Activated T-cell treated with anti-CD3 and anti-CD28 coated beads for 1 hour (primary cell): ENCODE results near the gene ATF7.

Source experiments
- DNase-seq: peaks from one replicate; pipeline ENCODE4 v3.0.0-alpha.2; 2020; ENCODE audit warnings: low read depth

Gene ATF7

DNA sequence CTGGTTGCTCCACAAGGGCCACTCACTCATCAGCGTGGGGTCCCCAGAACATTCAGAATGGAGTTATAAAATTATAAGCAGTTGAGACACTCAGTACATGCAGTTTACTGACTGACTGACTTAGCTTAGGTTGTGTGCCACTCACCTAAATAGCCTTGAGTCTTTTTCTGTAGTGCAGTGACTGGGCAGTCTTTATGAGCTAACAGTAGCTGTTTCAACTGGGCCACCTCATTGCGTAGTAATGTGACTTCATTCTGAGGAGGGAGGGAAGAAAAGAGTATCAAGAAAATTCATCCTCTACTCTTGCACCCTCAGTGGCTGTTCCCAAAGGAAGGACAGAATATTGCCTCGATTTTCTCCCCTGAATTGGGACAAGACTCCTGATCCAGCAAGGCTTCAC lies 103.1 kb downstream of the ATF7 start:
- DNase-seq = no peak

- DNase-seq = no peak
Observed at GRCh38 chr12:53518381-53518780, 107.8 kb downstream of the ATF7 start.

GRCh38 chr12:53516758-53517455 lies 109.3 kb downstream of the ATF7 start:
- no peak for DNase-seq

DNA sequence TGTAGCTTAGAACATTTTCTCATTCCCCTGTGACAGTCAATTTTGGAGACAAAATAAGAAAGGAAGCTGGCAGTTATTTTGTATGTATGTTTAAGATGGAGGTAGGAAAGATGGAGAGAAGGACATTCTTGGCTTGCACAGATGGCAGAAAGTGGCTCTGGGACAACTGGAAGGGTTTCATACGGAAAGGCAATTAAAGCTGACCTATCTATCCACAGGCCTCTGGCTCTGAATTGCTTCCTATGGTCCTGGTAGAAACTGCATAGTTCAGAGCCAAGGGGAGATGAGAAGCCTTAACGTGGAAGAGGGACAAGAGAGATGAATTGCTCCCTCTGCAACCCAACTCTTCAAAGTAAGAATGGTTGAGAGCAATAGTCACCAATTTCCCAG lies 110.9 kb downstream of the ATF7 start:
- DNase-seq = no peak

GRCh38 chr12:53514628-53515290 lies 111.4 kb downstream of the ATF7 start:
- no peak for DNase-seq

DNA sequence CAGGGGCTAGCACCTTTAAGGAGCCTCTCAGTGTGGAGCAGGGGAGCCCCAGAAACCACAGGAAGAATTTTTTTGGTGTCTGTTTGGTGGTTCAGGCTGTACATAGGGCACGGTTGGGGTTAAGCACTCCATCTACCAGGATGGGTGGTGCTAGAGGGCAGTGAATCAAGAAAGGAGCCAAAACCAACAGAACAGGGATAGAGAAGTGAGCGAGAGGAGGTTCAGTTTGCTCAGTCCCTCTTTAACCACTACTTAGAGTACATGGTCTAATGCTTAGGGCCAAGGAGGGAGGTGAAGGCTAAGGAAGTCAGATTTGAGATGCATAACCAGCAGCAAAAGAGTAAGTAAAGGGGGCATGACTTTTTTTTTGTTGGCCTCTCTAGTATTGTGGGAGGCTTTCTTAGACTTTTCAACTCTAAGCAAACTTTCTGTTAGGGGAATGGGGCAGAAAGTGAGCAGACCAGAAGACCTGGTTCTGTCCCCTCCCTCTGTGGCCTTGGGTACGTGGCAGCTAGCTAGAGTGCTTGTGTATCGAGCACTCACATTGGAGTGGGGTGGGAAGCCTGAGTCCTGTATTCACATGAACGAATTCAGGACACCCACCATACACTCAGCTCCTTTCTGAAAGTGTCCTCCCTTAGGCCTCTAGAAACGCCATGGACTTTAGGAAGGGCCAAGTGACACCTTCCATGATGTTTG lies 112.3 kb downstream of the ATF7 start:
- no peak for DNase-seq

- no peak for DNase-seq
Observed at GRCh38 chr12:53510181-53510812, 115.9 kb downstream of the ATF7 start.

- DNase-seq = peak; percentile 73
Observed at GRCh38 chr12:53508534-53509170, 117.5 kb downstream of the ATF7 start.

DNA sequence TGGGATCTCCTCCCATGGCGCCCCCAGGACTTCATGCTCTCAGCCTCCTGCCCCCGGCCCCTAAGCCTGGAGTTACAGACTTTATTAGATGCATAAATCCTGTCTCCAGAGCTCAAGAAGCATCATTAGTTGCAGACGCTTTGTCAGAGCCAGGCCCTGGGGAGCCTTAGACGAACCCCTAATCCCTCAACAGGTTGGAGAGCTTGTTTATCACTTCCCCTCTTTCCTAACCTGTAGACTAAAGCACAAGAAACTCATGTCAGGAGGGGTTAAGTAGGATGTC lies 118.6 kb downstream of the ATF7 start:
- DNase-seq = no peak

DNA sequence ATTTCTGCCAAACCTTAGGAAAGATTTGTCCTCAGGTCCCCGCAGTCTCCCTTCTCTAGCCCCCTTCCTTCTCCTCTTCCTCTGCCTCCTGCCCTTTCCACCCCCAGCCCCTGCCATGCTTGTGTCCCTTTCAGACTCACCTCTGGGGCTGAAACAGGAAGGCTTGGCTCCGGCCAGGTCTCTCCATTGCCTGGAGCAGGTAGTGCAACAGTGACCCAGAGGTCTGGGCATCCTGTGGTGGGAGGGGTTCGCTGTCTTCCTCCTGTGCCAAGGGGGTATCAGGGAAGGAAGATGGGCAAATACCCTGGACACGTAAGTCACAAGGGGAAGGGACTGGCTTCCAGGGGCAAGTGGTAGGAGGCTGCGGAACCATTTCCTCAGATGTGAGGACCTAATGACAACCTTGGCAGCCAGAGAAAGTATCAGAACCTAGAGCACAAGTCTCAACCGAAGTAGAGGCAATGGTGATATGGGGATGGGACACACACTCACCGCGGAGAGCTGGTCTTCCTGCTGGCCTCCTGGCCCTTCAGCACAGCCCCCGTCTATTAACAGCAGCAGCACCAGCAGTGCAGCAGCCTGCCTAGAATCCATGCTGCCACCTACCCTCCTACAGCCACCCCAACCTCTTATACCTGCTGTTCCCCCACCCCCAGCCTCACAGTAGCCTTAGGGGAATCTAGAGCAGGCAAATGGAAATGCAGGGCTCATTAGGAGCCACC lies 119.1 kb downstream of the ATF7 start, which contains the start of gene NPFF:
Gene NPFF, minus strand, starts transcription at position 604 of the 722 bp plus-strand sequence. Its CDS starts 10 bp downstream, at position 594.
- no peak for DNase-seq

DNA sequence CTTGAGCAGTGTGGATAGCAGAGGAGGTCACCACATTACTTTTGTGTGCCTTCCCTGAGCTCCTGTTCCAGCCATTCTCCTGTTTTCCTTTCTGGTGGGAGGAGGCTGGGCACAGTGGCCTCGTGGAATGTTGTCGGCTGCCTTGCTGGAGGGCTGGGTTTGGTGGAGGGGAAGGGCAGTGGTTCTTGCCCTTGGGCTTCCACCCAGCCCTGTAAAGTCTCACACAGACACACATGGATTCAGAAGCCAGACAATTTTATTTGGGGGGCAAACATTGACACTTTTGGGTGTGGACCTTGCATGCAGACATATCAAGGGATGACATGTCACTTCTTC lies 119.8 kb downstream of the ATF7 start:
- no peak for DNase-seq

DNA sequence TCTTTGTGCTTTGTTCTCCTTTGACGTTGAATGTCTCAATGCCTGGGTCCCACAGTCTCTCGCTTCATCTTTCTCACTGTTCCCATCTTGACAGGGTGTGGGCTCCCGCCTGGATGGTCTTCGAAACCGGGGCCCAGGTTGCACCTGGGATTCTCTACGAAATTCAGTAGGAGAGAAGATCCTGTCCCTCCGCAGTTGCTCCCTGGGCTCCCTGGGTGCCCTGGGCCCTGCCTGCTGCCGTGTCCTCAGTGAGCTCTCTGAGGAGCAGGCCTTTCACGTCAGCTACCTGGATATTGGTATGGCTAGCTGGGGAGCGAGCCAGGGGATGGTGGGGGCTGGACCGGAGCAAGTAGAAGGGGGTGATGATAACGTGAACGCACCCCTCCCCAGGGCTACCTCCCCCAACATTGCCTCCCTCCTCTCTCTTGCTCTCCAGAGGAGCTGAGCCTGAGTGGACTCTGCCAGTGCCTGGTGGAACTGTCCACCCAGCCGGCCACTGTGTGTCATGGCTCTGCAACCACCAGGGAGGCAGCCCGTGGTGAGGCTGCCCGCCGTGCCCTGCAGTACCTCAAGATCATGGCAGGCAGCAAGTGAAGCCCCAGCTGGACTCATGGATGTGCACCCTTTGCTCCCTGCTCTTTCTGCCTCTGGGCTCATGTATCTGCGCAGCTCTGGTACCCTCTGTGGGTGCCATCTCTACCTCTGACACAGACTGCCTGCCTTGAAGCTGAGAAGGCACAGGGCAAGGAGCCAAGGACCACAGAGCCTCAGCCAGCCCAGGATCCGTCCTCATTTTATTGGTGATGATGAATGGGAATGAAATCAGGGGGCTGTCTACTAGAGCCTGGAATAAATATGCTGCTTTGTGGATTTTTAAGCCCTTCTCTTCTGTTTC lies 120.4 kb downstream of the ATF7 start:
- DNase-seq = no peak

DNA sequence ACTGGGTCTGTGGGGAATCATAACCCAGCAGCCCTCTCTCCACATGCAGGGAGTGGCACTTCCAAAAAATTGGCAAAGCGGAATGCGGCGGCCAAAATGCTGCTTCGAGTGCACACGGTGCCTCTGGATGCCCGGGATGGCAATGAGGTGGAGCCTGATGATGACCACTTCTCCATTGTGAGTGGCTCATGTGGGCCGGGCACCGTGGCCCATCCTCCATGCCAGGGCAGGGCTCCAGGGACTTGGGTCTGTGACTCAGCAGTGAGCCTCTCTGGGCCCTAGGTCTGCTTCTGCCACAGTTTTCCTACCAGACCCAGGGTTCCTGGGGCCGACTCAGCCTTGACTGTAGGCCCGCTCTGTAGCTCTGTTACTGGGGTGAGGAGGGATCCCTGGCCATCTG lies 121.1 kb downstream of the ATF7 start:
- DNase-seq = no peak

GRCh38 chr12:53504004-53504920 lies 121.9 kb downstream of the ATF7 start:
- DNase-seq = no peak

DNA sequence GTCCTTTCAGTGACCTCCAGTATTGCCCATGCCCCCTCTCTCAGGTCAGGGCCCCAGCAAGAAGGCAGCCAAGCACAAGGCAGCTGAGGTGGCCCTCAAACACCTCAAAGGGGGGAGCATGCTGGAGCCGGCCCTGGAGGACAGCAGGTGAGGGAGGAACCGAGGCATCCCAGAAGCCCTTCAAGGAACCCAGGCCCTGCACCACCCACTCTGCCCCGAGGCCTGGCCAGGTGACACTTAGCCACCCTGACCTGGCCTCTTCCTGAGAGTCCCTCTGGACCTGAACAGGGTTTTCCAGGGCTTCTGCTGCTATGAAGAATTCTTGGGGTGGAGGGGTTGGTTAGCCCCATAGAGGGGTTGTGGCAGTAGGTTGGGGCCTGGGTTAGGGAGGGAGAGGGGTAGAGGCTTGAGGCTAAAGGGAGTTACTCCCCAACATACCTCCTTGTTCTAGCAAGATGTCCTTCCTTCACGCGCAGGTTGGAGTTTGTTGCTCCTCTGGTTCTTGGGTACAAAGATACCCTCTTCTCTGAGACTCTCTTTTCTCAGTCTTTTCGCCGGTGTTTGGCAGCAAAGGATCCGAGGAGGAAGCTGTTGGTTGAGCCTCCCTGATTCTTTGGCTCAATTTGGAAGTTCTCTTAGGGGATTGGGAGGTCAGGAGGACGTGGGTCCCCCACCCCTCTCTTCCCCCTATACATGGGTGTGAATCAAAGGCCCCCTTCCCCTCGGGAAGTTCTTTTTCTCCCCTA lies 123.0 kb downstream of the ATF7 start:
- no peak for DNase-seq

DNA sequence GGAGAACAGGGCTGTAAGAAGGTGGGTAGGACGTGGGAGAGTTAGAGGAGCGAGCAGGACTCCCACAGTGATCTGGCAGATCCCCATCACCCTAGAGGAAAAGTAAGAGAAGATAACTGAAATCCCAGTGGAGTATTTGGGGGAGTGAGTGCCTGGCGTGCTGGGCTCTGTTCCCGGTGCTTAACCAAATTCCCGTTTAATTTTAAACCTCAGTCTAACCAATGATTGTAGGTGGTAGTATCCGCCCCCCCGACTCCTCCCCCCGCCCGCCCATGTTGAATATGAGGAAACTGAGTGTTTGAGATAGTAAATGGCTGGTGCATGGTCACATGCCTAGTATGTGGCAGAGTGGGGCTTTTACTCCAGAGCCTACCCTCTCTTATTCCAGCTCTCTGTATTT lies 123.9 kb downstream of the ATF7 start:
- DNase-seq = no peak

DNA sequence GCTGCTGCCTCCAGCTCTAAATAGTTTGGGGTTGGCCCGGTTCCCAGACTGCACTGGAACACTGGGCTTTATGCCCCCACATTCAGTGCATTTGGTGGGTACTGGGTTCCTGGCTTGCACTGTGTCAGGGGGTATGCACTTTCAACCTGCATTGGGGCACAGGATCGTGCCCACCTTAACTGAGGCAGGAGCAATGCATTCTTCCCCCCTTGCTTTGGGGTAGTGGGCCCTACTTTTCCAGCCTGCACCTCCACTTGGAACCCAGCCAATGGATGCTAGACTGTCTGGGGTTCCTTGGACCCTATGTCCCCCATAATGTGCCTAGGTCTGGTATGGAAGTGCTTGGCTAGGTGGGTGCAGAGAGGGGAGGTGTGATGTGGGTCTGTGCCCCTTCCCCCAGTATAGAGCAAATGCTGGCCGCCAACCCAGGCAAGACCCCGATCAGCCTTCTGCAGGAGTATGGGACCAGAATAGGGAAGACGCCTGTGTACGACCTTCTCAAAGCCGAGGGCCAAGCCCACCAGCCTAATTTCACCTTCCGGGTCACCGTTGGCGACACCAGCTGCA lies 124.5 kb downstream of the ATF7 start:
- DNase-seq = no peak

DNA sequence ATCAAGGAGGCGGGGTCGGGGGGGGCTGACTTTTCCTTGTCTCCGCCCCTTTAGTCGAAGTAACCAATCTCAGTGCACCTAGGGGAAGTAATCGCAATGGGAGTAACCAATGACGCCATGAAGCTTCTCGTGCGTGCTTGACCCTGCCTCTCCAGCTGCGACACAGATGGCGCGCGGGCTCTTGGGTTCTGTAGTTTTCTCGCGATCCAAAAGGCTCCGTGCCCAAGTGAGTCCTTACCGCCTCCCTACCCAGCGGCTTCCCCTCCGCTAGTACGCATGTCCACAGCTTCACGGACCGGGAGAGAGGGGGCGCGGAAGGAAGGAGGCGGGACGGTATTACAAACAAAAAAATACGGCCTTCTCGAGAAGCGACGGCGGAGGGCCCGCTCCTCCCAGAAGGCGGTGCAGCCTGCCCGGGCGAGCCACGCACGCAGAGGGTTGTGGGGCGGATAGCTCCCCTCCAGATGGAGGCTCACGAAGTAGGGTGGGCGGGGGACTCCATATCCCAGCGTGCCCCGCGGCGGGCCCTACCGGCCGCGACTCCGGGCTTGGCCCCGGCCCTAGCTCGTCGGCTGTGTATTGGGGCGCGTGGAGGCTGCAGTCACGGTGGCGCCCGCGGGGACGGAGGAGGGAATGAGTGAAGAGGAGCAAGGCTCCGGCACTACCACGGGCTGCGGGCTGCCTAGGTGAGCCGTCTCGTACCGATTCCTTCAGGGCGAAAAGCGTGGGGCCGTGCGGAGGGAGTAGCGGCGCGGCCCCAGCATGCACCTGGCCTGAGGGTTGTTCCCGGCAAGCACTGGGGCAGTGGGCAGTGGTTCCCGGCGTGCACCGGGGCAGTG lies 125.2 kb downstream of the ATF7 start, which contains the start of gene TARBP2:
Gene TARBP2, plus strand, starts transcription at position 508 of the 839 bp plus-strand sequence. Its CDS starts 126 bp downstream, at position 634.
- peak; percentile 96 for DNase-seq
